Nephron (organoid): ENCODE data around the gene TMEM59L.

Experiments
- H3K27ac Mint-ChIP-seq, 3 experiments: 2 replicates each; pipeline ENCODE4 v1.8.0; 2020; ENCODE audit warnings: mixed read lengths in 3 of 3, mild to moderate bottlenecking in 2 of 3, moderate library complexity in 1 of 3
- H3K27me3 Mint-ChIP-seq: 2 replicates; pipeline ENCODE4 v1.8.0; 2021; ENCODE audit warnings: low read depth, mild to moderate bottlenecking, moderate library complexity, mixed read lengths
- H3K36me3 Mint-ChIP-seq: 2 replicates; pipeline ENCODE4 v1.8.0; 2020; ENCODE audit warnings: low read depth, mixed read lengths
- H3K4me1 Mint-ChIP-seq: 2 replicates; pipeline ENCODE4 v1.8.0; 2020; ENCODE audit warnings: mixed read lengths
- H3K4me3 Mint-ChIP-seq, 3 experiments: 2 replicates each; pipeline ENCODE4 v1.8.0; 2020; ENCODE audit warnings: mild to moderate bottlenecking in 3 of 3, mixed read lengths in 3 of 3, moderate library complexity in 2 of 3
- H3K9me3 Mint-ChIP-seq: 2 replicates; pipeline ENCODE4 v1.8.0; 2020; ENCODE audit warnings: mixed read lengths
- CTCF ChIP-seq, 3 experiments: fragments of 200-600 bp; sonication (generic); IDR thresholded peaks; one replicate each; pipeline ENCODE4 v1.5.0; 2021; ENCODE audit warnings: antibody characterized with exemption in 3 of 3; ENCODE audit not compliant: unreplicated experiment in 3 of 3

The TMEM59L gene

GRCh38 chr19:18617562-18617961, 4.9 kb downstream of the TMEM59L start:
- Mint-ChIP-seq H3K4me1 (no peaks in the 10 kb centered on the region), H3K27ac (no peak overlapping the region), H3K36me3 (peaks cover 4% of the 10 kb centered on the region), H3K27me3 (peaks cover 52% of the 10 kb centered on the region), H3K4me3 (no peak overlapping the region), H3K9me3 (peaks cover 7% of the 10 kb centered on the region)
- TF ChIP-seq CTCF (IDR thresholded peaks at IDR 0.05; ENCODE audit: unreplicated experiment in 3 of 3) = no peak

DNA sequence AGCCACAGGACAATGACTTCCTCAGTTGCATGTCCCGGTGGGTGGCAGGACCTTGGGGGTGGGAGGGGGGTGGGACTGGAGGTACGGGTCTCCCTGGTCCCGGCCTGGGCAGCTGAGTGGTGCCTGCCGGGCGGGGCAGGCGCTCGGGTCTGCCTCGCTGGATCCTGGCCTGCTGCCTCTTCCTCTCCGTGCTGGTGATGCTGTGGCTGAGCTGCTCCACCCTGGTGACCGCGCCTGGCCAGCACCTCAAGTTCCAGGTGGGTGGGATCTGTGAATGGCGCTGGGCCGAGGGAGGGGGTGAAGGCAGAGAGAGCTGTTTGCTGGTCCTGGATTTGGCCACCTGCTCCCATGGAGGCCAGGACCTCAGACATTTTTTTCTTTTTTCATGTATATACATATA, 5.6 kb downstream of the TMEM59L start:
- Mint-ChIP-seq H3K36me3 (peaks cover 4% of the 10 kb centered on the region), H3K9me3 (peaks cover 7% of the 10 kb centered on the region), H3K4me3 (no peak overlapping the region), H3K27ac (no peak overlapping the region), H3K4me1 (no peaks in the 10 kb centered on the region), H3K27me3 (peaks cover 48% of the 10 kb centered on the region)
- no peak for TF ChIP-seq CTCF (IDR thresholded peaks at IDR 0.05; ENCODE audit: unreplicated experiment in 3 of 3)

- Mint-ChIP-seq H3K36me3 (peaks cover 4% of the 10 kb centered on the region), H3K9me3 (peaks cover 7% of the 10 kb centered on the region), H3K4me1 (no peaks in the 10 kb centered on the region), H3K4me3 (no peak overlapping the region), H3K27me3 (peaks cover 27% of the 10 kb centered on the region), H3K27ac (no peak overlapping the region)
- TF ChIP-seq CTCF (IDR thresholded peaks at IDR 0.05; ENCODE audit: unreplicated experiment in 3 of 3) = no peak
Measured at GRCh38 chr19:18620311-18620710, 7.6 kb downstream of the TMEM59L start.

- Mint-ChIP-seq H3K4me1 (no peaks in the 10 kb centered on the region), H3K4me3 (no peak overlapping the region), H3K36me3 (peaks cover 4% of the 10 kb centered on the region)
Measured at GRCh38 chr19:18620902-18621301, 8.2 kb downstream of the TMEM59L start.

DNA sequence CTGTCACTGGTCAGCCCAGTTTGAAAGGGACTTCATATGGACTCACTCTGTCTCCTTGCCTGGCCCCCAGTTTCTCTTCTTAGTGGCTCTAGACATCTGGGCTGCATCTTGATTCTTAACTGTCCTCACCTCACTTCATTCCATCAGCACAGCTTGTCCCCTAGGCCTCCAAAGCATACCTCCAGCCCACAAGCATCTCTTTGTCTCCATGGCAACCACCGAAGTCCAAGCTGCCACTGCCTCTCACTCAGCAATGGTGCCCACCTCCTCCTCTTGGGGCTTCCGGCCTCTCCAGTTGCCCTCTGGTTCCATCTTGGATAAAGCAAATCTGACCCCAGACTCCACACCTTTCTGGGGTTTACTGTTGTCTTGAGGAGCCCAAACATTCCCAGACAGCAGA, 14.2 kb downstream of the TMEM59L start:
- no peak overlapping the region for H3K4me3 Mint-ChIP-seq
- no peaks in the 10 kb centered on the region for H3K4me1 Mint-ChIP-seq
- H3K9me3 Mint-ChIP-seq = no peaks in the 10 kb centered on the region
- TF ChIP-seq CTCF (IDR thresholded peaks at IDR 0.05; ENCODE audit: unreplicated experiment in 3 of 3) = no peak
- no peak overlapping the region for H3K27ac Mint-ChIP-seq
- peaks cover 18% of the 10 kb centered on the region for H3K27me3 Mint-ChIP-seq
- no peaks in the 10 kb centered on the region for H3K36me3 Mint-ChIP-seq

More at GRCh38 chr19:18620902-18621301, 8.2 kb downstream of the TMEM59L start:
- Mint-ChIP-seq H3K9me3 (peaks cover 7% of the 10 kb centered on the region), H3K27ac (no peak overlapping the region), H3K27me3 (peaks cover 21% of the 10 kb centered on the region)
- no peak for TF ChIP-seq CTCF (IDR thresholded peaks at IDR 0.05; ENCODE audit: unreplicated experiment in 3 of 3)

DNA sequence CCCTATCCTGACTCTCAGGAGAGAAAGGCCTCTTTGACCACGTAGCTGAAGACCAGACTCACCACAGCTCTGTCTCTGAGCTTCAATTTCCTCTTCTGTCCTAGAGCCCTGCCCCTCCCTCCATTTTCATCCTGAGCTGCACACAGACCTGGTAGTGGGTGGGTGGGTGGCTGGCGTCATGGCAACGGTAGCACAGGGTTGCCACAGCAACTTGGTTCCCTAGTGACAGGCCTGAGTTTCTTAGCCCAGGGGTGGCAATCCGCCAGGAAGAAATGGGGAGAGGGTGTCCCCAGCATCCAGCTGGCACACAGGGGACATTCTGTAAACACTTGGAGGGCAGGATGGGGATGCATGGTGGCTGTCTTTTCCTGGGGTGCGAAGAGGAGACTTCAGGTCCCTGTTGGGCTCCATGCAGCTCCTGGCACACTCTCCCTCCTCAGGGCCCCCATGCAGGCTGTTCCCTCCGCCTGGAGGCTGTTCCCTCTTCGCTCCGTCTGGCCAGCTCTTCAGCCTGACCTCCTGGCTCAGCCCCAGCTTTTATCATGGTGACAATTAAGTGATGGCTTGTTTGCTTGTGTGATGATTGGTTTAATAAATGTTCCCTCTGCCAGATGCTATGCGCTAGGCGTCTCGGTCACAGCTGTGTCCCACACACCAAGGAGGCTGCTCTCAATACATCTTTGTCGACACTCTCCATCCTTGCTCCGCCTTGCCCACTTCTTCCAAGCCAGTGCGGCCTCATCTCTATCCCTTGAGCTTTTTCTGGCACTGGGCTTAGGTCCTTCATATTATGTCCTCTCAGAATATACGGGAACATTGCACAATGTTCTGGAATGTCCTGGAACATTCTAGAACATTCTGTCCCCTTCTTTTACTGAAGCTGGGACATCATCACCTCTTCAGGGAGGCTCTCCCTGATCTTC, 16.8 kb downstream of the TMEM59L start:
- Mint-ChIP-seq H3K9me3 (no peaks in the 10 kb centered on the region), H3K4me1 (no peaks in the 10 kb centered on the region), H3K4me3 (no peak overlapping the region), H3K27ac (no peak overlapping the region), H3K27me3 (peaks cover 24% of the 10 kb centered on the region), H3K36me3 (no peaks in the 10 kb centered on the region)
- TF ChIP-seq CTCF (IDR thresholded peaks at IDR 0.05; ENCODE audit: unreplicated experiment in 3 of 3) = no peak
